CD4-positive, alpha-beta T cell treated with Interleukin-12 subunit alpha and Interleukin-12 subunit beta, for 1 hour (primary cell): ENCODE results near the gene COL27A1.

Experiments
- DNase-seq: peaks from one replicate; pipeline ENCODE4 v3.0.0-alpha.2; 2020

The COL27A1 gene

GRCh38 chr9:114347675-114348074 lies 192.3 kb downstream of the COL27A1 start:
- no peak for DNase-seq

- no peak for DNase-seq
Observed at GRCh38 chr9:114348261-114348905, 193.0 kb downstream of the COL27A1 start.

- DNase-seq, result peak; percentile 59
Observed at GRCh38 chr9:114348906-114349482, 193.7 kb downstream of the COL27A1 start.

GRCh38 chr9:114349713-114350480 lies 194.6 kb downstream of the COL27A1 start:
- no peak for DNase-seq

- no peak for DNase-seq
Observed at GRCh38 chr9:114350636-114351401, 195.5 kb downstream of the COL27A1 start.

- DNase-seq, result no peak
Observed at GRCh38 chr9:114351932-114352331, 196.6 kb downstream of the COL27A1 start.

GRCh38 chr9:114355821-114356220 lies 200.5 kb downstream of the COL27A1 start:
- no peak for DNase-seq

GRCh38 chr9:114356792-114357191 lies 201.5 kb downstream of the COL27A1 start:
- DNase-seq, result no peak

GRCh38 chr9:114357360-114357759 lies 202.0 kb downstream of the COL27A1 start:
- DNase-seq, result no peak

GRCh38 chr9:114357911-114358328 lies 202.6 kb downstream of the COL27A1 start:
- DNase-seq, result no peak

- no peak for DNase-seq
Observed at GRCh38 chr9:114359801-114360200, 204.5 kb downstream of the COL27A1 start.

- no peak for DNase-seq
Observed at GRCh38 chr9:114361542-114361941, 206.2 kb downstream of the COL27A1 start.
